HepG2 (cell line): ENCODE measurements around the gene HECTD4. TPM values are rescaled to one million over a fixed set of nuclear protein-coding genes. Genes with fewer than 3 reads are reported as not detected.

Experiments
- DR1 ChIP-seq: sonication (generic); formaldehyde crosslinking; IDR thresholded peaks from 2 replicates; pipeline ENCODE4 v1.8.0; 2021; ENCODE audit warnings: mild to moderate bottlenecking, missing genetic modification reagents, inconsistent platforms
- KDM2A ChIP-seq: sonication (generic); formaldehyde crosslinking; IDR thresholded peaks from 2 replicates; pipeline ENCODE4 v1.4.0; 2020; ENCODE audit warnings: low read depth, missing genetic modification reagents, borderline replicate concordance
- KLF15 ChIP-seq: sonication (generic); formaldehyde crosslinking; IDR thresholded peaks from 2 replicates; pipeline ENCODE4 v1.8.1; 2023; ENCODE audit warnings: borderline replicate concordance, mild to moderate bottlenecking, inconsistent platforms, missing genetic modification reagents, mixed read lengths
- MBNL3 ChIP-seq: fragments of 250-450 bp; sonication (Bioruptor Pico); conservative IDR thresholded peaks from 2 replicates; pipeline ENCODE4 v1.8.0; 2022; ENCODE audit warnings: mild to moderate bottlenecking, inconsistent platforms
- NCOA5 ChIP-seq: sonication (generic); formaldehyde crosslinking; IDR thresholded peaks from 2 replicates; pipeline ENCODE4 v1.4.0; 2020; ENCODE audit warnings: missing genetic modification reagents
- RELA ChIP-seq: sonication (generic); formaldehyde crosslinking; IDR thresholded peaks from 2 replicates; pipeline ENCODE4 v1.4.0; 2020; ENCODE audit warnings: missing genetic modification reagents
- STAT6 ChIP-seq: sonication (generic); formaldehyde crosslinking; IDR thresholded peaks from 2 replicates; pipeline ENCODE4 v1.4.0; 2020; ENCODE audit warnings: missing genetic modification reagents, mild to moderate bottlenecking, borderline replicate concordance
- TRIM24 ChIP-seq: sonication (generic); formaldehyde crosslinking; IDR thresholded peaks from 2 replicates; pipeline ENCODE4 v1.8.0; 2022; ENCODE audit warnings: mild to moderate bottlenecking, missing genetic modification reagents
- ZNF101 ChIP-seq: sonication (generic); formaldehyde crosslinking; IDR thresholded peaks from 2 replicates; pipeline ENCODE4 v1.4.0; 2020; ENCODE audit warnings: mild to moderate bottlenecking, low read depth, missing genetic modification reagents, borderline replicate concordance
- ZNF318 ChIP-seq: sonication (generic); formaldehyde crosslinking; IDR thresholded peaks from 2 replicates; pipeline ENCODE4 v1.4.0; 2020; ENCODE audit warnings: mild to moderate bottlenecking, missing genetic modification reagents
- ZNF589 ChIP-seq: sonication (generic); formaldehyde crosslinking; conservative IDR thresholded peaks from 2 replicates; pipeline ENCODE4 v1.8.0; 2022; ENCODE audit warnings: mild to moderate bottlenecking, moderate library complexity, missing genetic modification reagents
- ZNF724P ChIP-seq: sonication (generic); formaldehyde crosslinking; IDR thresholded peaks from 2 replicates; pipeline ENCODE4 v1.8.0; 2022; ENCODE audit warnings: missing genetic modification reagents, borderline replicate concordance
- ZNF75D ChIP-seq: sonication (generic); formaldehyde crosslinking; IDR thresholded peaks from 2 replicates; pipeline ENCODE4 v1.8.1; 2023; ENCODE audit warnings: missing genetic modification reagents, mild to moderate bottlenecking, borderline replicate concordance
- polyA plus RNA-seq, 8 experiments: library from polyadenylated mRNA; depleted of rRNA in 3 of 8; stranded (reverse) in 7 of 8; unstranded in 1 of 8; fragments of >200 nt; fragmentation: Illumina TruSeq in 4 of 8; extraction: Trizol in 4 of 8; gene quantifications; 2 replicates each; pipeline versions ENCODE4 v1.2.1 to v1.2.3, GENCODE V29; 2011 to 2016; ENCODE audit warnings: low read depth in 4 of 8, missing spikeins in 1 of 8, mixed read lengths in 1 of 8; ENCODE audit not compliant: insufficient read depth in 1 of 8
- total RNA-seq, 5 experiments: library from RNA; depleted of rRNA; stranded (reverse); fragments of >200 nt; fragmentation: Illumina TruSeq; extraction: Trizol; gene quantifications; 2 replicates each; pipeline ENCODE4 v1.2.3, GENCODE V29; 2016; ENCODE audit warnings: low read depth in 1 of 5

HECTD4 gene
- total and polyA plus RNA-seq, 2 of the 13 experiments (the other 11 are each of a cell fraction or from before 2014, with no cell fraction given), result 9.0 to 11.4 TPM

GRCh38 chr12:112409064-112409905 is 27.1 kb upstream of the HECTD4 start, which contains the start of gene RPL6 (continued):
- TF ChIP-seq ZNF318 (CRISPR knock-in tag) (no peak), NCOA5 (CRISPR knock-in tag) (no peak), KLF15 (CRISPR knock-in tag) (no peak), ZNF75D (CRISPR knock-in tag) (no peak; the same call in 1 of the 2 replicates), ZNF589 (CRISPR knock-in tag) (no peak; the same call in 1 of the 2 replicates), DR1 (CRISPR knock-in tag) (peak; percentile 98), MBNL3 (CRISPR knock-in tag) (no peak), TRIM24 (no peak), ZNF101 (0 out of 2 replicates have a peak, but pooled peaks have one; percentile 19), ZNF724P (CRISPR knock-in tag) (no peak), KDM2A (CRISPR knock-in tag) (peak; percentile 93), RELA (CRISPR knock-in tag) (0 out of 2 replicates have a peak, but pooled peaks have one; percentile 68), STAT6 (CRISPR knock-in tag) (no peak)
